HepG2 (cell line): Measurements from ENCODE around the gene KDM8. TPM values are rescaled to one million over a fixed set of nuclear protein-coding genes. Genes with fewer than 3 reads are reported as not detected.
A peak's percentile ranks its signal among the peaks of the same experiment; 100 is the strongest.

ENCODE experiments used
- ATF1 ChIP-seq: IDR thresholded peaks from 2 replicates; pipeline ENCODE4 v1.6.1; 2016; ENCODE audit warnings: mild to moderate bottlenecking, control low read depth
- ATF7-NPFF ChIP-seq: sonication (generic); formaldehyde crosslinking; IDR thresholded peaks from 2 replicates; pipeline ENCODE4 v1.8.1; 2023; ENCODE audit warnings: mild to moderate bottlenecking, low read depth, missing genetic modification reagents, moderate library complexity
- ATM ChIP-seq: fragments of 450-650 bp; IDR thresholded peaks from 2 replicates; pipeline ENCODE4 v1.7.1; 2017; ENCODE audit warnings: mild to moderate bottlenecking, borderline replicate concordance
- CBX5 ChIP-seq: sonication (generic); formaldehyde crosslinking; IDR thresholded peaks from 2 replicates; pipeline ENCODE4 v1.4.0; 2020; ENCODE audit warnings: missing genetic modification reagents, borderline replicate concordance
- CCAR2 ChIP-seq: fragments of 200-400 bp; formaldehyde crosslinking; optimal IDR thresholded peaks from 2 replicates; pipeline ENCODE3; 2018; ENCODE audit warnings: low read depth, mild to moderate bottlenecking, low read length, moderate library complexity
- DRAP1 ChIP-seq: IDR thresholded peaks from 2 replicates; pipeline ENCODE4 v1.6.1; 2016; ENCODE audit warnings: missing genetic modification reagents, missing compliant biosample characterization
- LCORL ChIP-seq, 2 experiments: fragments of 450-650 bp in 1 of 2; sonication (generic) in 1 of 2; formaldehyde crosslinking in 1 of 2; IDR thresholded peaks; 2 replicates each; pipeline versions ENCODE4 v1.5.0 to v1.6.1; 2017 to 2020; ENCODE audit warnings: antibody characterized with exemption in 1 of 2, missing genetic modification reagents in 1 of 2
- MED1 ChIP-seq: sonication (generic); formaldehyde crosslinking; IDR thresholded peaks from 2 replicates; pipeline ENCODE4 v1.4.0; 2020; ENCODE audit warnings: missing genetic modification reagents
- PHB2 ChIP-seq: fragments of 450-650 bp; IDR thresholded peaks from 2 replicates; pipeline ENCODE4 v1.6.1; 2018; ENCODE audit not compliant: partially characterized antibody
- SIN3B ChIP-seq: fragments of 150-350 bp; IDR thresholded peaks from 2 replicates; pipeline ENCODE4 v1.6.1; 2014; ENCODE audit warnings: low read length
- SP5 ChIP-seq: IDR thresholded peaks from 2 replicates; pipeline ENCODE4 v1.6.1; 2016; ENCODE audit warnings: low read depth, borderline replicate concordance
- THAP11 ChIP-seq: IDR thresholded peaks from 2 replicates; pipeline ENCODE4 v1.6.1; 2016; ENCODE audit warnings: missing biosample characterization, missing genetic modification reagents
- YEATS2 ChIP-seq: sonication (generic); formaldehyde crosslinking; IDR thresholded peaks from 2 replicates; pipeline ENCODE4 v1.4.0; 2020; ENCODE audit warnings: missing genetic modification reagents, borderline replicate concordance
- ZBTB43 ChIP-seq: sonication (generic); formaldehyde crosslinking; conservative IDR thresholded peaks from 2 replicates; pipeline ENCODE4 v1.4.0; 2020; ENCODE audit warnings: missing genetic modification reagents
- ZMYM4 ChIP-seq: sonication (generic); formaldehyde crosslinking; IDR thresholded peaks from 2 replicates; pipeline ENCODE4 v1.8.1; 2023; ENCODE audit warnings: mild to moderate bottlenecking, missing genetic modification reagents
- ZNF160 ChIP-seq: sonication (generic); formaldehyde crosslinking; IDR thresholded peaks from 2 replicates; pipeline ENCODE4 v1.8.0; 2022; ENCODE audit warnings: mild to moderate bottlenecking, inconsistent platforms, missing genetic modification reagents
- ZNF274 ChIP-seq: sonication (generic); formaldehyde crosslinking; IDR thresholded peaks from 2 replicates; pipeline ENCODE4 v1.5.1; 2020; ENCODE audit warnings: mild to moderate bottlenecking, missing genetic modification reagents
- ZNF3 ChIP-seq: IDR thresholded peaks from 2 replicates; pipeline ENCODE4 v1.7.0; 2017; ENCODE audit warnings: inconsistent platforms
- ZNF383 ChIP-seq: sonication (generic); formaldehyde crosslinking; IDR thresholded peaks from 2 replicates; pipeline ENCODE4 v1.4.0; 2020; ENCODE audit warnings: missing genetic modification reagents, mild to moderate bottlenecking, borderline replicate concordance
- ZNF878 ChIP-seq: sonication (generic); formaldehyde crosslinking; IDR thresholded peaks from 2 replicates; pipeline ENCODE4 v1.8.1; 2023; ENCODE audit warnings: mild to moderate bottlenecking, missing genetic modification reagents, moderate library complexity
- ZXDC ChIP-seq: sonication (generic); formaldehyde crosslinking; IDR thresholded peaks from 2 replicates; pipeline ENCODE4 v1.5.0; 2020; ENCODE audit warnings: mild to moderate bottlenecking, missing genetic modification reagents
- polyA plus RNA-seq, 8 experiments: library from polyadenylated mRNA; depleted of rRNA in 3 of 8; stranded (reverse) in 7 of 8; unstranded in 1 of 8; fragments of >200 nt; fragmentation: Illumina TruSeq in 4 of 8; extraction: Trizol in 4 of 8; gene quantifications; 2 replicates each; pipeline versions ENCODE4 v1.2.1 to v1.2.3, GENCODE V29; 2011 to 2016; ENCODE audit warnings: low read depth in 4 of 8, missing spikeins in 1 of 8, mixed read lengths in 1 of 8; ENCODE audit not compliant: insufficient read depth in 1 of 8
- total RNA-seq, 5 experiments: library from RNA; depleted of rRNA; stranded (reverse); fragments of >200 nt; fragmentation: Illumina TruSeq; extraction: Trizol; gene quantifications; 2 replicates each; pipeline ENCODE4 v1.2.3, GENCODE V29; 2016; ENCODE audit warnings: low read depth in 1 of 5
- TF ChIP-seq, protein P1 (sequence below): sonication (generic); formaldehyde crosslinking; IDR thresholded peaks from 2 replicates; pipeline ENCODE4 v1.5.0; 2020; ENCODE audit warnings: missing genetic modification reagents, mild to moderate bottlenecking, borderline replicate concordance
- TF ChIP-seq, protein P2 (sequence below): sonication (generic); formaldehyde crosslinking; IDR thresholded peaks from 2 replicates; pipeline ENCODE4 v1.4.0; 2020; ENCODE audit warnings: mild to moderate bottlenecking, low read depth, missing genetic modification reagents

KDM8 gene
- total and polyA plus RNA-seq, 2 of the 13 experiments (the other 11 are each of a cell fraction or from before 2014, with no cell fraction given) = 3.3 to 8.6 TPM

GRCh38 chr16:27202923-27203506 lies 311 bp upstream of the KDM8 start (continued):
- peak; percentile 86 for TF ChIP-seq DRAP1 (CRISPR knock-in tag)
- TF ChIP-seq ZNF274 (CRISPR knock-in tag) = peak; percentile 34; the same call in 1 of the 2 replicates
- TF ChIP-seq ZMYM4 (CRISPR knock-in tag) = no peak; the same call in 1 of the 2 replicates
- peak; percentile 94 for TF ChIP-seq THAP11 (CRISPR knock-in tag)
- 0 out of 2 replicates have a peak, but pooled peaks have one; percentile 33 for TF ChIP-seq ZNF160 (CRISPR knock-in tag)
- TF ChIP-seq, protein P1, sequence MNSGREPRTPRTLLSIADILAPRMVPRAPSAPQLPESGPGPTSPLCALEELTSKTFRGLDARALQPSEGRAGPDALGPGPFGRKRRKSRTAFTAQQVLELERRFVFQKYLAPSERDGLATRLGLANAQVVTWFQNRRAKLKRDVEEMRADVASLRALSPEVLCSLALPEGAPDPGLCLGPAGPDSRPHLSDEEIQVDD (CRISPR knock-in tag) = no peak
- no peak for TF ChIP-seq ATF7-NPFF (CRISPR knock-in tag)
- TF ChIP-seq SIN3B = 0 out of 2 replicates have a peak, but pooled peaks have one; percentile 78
- 0 out of 2 replicates have a peak, but pooled peaks have one; percentile 23 for TF ChIP-seq ZNF3 (CRISPR knock-in tag)
- TF ChIP-seq CCAR2 = peak; percentile 87
- peak; percentile 83; the same call in 1 of the 2 replicates for TF ChIP-seq CBX5 (CRISPR knock-in tag)
- no peak for TF ChIP-seq PHB2
- TF ChIP-seq MED1 (CRISPR knock-in tag) = no peak
- TF ChIP-seq YEATS2 (CRISPR knock-in tag) = peak; percentile 93; the same call in 1 of the 2 replicates
- no peak for TF ChIP-seq LCORL (IDR thresholded peaks at IDR 0.05)
- TF ChIP-seq LCORL (CRISPR knock-in tag; IDR thresholded peaks at IDR 0.05) = no peak
- no peak for TF ChIP-seq ATM
- TF ChIP-seq ZNF383 (CRISPR knock-in tag) = peak; percentile 77; the same call in 1 of the 2 replicates
- TF ChIP-seq ATF1 (CRISPR knock-in tag) = peak; percentile 65; the same call in 1 of the 2 replicates
- TF ChIP-seq ZNF878 = no peak
- TF ChIP-seq ZXDC = no peak
- TF ChIP-seq ZBTB43 = no peak; the same call in 1 of the 2 replicates
- TF ChIP-seq, protein P2, sequence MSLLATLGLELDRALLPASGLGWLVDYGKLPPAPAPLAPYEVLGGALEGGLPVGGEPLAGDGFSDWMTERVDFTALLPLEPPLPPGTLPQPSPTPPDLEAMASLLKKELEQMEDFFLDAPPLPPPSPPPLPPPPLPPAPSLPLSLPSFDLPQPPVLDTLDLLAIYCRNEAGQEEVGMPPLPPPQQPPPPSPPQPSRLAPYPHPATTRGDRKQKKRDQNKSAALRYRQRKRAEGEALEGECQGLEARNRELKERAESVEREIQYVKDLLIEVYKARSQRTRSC = 0 out of 2 replicates have a peak, but pooled peaks have one; percentile 22
- peak; percentile 86 for TF ChIP-seq SP5 (CRISPR knock-in tag)
